Activated naive CD4-positive, alpha-beta T cell treated with Interleukin-2 at 50 U/mL for 16 hours (primary cell): ENCODE measurements around the gene ENDOV.

Source experiments
- DNase-seq: peaks from one replicate; pipeline ENCODE4 v3.0.0-alpha.2; 2020

The ENDOV gene

DNA sequence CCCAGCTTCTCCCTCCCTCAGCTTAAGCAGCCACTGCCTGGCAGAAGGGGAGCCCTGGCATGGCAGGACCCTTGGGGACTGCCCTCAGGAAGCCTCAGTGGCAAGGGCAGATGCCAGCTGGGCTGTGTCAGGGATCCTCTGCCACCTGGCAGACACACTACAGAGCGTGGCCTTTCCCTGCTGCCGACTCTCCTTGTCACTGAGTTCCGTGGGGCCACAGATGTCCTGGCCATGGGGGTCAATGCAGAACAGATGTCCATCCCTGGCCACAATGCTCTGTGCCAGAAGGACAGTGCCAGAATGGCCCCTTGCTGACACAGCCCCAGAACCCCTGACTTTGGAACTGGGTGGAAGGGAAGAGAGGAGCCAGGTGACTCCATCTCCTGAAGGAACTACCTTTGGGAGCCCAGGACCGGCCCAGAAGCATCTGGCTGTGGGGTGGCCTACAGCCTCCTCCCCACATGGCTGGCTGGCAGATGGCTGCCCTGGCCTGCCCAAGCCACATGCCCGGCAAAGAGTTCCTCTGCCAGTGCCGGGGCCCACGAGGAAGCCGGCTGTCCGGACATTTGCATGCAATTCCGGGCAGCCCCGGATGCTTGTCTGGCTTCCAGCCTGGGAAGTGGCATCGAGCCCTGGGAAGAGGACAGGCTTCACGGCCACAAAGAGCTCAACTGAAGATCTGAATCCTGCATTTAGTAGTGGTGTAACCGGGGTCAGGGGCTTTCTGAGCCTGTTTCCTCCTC is 37.4 kb downstream of the ENDOV start:
- DNase-seq = no peak

DNA sequence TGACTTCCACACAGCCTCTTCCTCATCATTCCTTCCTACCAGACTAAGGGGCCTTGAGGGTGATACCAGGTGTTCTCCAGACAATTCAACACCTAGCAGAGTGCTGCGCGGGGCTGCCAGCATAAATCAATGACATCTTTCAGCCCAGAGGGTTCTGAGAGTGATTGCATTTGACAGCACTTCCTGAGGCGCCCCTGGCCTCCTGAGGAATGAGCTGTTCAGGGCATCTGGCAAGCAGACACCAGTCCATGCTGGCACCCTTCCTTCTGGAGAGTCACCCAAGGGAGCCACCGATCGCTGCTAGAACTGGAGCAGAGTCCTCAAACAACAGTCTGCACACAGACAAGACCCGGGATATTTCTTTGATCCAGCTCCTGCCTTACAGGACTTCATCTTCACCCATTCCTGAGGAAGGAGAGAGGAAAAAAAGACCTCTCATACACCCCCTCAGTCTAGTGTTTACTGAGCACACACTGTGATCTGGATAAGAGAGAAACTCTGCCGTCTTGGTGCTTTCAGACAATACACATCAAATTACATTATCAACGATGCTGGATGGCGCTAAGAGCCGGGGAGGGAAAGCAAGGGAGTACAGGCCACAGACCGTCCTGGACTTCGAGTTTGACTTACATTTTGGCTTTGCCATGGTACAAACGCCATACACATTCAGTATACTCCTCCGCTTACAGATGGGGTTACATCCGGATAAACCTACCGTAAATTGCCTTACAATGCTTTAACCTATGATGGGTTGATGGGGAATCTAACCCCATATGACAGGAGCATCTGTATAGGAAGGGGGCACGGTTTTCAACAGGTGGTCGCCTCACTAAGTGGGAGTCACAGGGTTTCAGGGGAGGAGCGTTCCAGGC is 38.4 kb downstream of the ENDOV start:
- DNase-seq = no peak

DNA sequence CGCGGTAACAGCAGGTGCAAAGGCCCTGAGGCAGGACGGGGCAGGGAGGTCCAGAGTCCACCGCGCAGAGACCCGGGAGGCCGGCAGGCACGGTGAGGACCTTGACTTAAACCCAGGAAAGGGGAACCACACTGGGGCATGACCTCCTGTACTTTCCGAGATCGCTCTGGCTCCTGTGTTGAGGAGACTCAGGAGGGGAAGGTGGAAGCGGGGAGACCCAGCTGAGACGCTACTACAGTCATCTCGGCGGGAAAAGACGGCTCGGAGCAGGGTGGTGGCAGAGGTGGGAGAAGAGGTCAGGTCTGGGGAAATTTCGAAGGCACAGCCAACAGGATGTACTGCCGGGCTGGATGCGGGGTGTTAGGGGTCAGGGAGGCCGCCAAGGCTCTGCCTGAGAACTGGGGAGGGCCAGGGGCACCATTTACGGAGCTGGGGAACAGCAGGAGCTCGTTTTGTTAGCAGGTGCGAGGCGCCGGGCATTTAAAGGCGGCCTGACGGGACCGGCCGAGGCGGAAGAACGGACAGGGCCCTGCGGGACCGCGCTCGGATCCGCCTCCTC is 39.1 kb downstream of the ENDOV start:
- no peak for DNase-seq

DNA sequence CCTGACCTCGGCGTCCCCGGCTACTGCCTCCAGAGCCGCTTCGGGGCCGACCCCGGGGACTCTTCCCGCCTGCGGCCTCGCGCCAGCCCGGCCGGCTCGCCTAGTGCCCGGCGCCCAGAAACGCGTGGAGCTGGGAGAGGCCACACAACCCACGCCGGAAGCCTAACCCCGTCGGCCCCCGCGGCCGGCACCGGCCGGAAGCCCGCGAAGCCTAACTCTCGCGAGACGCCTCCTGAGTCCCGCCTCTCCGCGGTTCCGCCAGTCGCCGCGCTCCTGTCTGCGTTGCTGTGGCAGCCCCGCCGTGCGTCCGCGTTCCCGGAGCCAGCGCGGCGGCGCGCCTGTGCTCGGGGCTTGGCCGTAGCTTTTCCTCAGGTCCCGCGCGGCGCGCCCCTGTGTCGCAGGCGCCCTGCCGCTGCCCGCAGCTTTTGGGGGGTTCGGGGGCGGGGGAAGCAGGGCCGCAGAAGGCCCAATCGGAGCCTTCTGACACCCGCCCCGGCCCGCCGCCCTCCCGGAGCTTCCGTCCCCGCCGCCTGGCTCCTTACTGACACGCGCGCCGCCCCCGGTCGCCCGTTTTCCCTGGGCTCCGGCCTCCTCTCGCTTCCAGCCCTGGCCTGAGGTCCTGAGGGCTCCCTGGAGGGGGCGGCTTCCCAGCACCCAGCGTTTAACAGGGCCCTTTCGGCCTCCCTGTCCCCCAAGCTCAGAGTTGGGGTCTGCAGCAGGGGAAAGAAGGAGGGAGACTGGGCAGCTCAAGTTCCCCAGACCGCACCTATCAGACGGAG is 39.8 kb downstream of the ENDOV start:
- peak; percentile 96 for DNase-seq

DNA sequence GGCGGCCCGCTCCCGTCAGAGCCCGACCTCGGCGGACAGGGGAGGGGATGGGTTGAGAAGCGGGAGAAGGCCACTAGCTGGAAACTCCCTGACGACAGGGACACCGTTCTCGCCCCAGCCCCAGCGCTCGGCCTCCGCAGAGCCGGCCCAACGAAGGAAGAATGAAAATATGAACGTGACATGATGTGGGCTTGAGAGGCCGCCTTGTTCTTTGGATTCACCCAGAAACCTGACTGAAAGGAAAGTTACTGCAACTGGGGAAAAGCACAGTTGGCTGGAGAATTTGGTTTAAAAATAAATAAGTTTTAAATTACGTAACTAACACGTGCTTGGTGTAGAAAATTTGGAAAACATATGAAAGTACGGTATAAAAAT is 40.4 kb downstream of the ENDOV start:
- peak; percentile 52 for DNase-seq

DNA sequence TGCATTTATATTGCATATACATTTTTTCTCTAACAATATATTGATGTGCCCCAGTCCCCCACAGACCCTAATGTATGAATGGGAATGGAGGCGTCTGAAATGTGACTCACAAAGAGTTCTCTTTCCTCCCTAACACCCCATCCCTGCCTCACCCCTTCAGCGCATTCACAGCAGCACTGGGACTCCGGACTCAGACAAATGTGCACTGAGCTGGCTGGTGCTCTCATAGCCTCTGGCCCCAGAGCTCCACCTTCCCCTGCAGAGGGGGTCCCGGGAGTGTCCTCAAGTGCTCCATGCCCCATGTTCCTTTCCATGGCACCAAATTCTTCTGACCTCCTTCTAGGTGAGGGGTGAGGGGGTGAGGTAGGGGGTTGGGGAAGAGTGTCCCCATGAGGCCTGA is 40.8 kb downstream of the ENDOV start:
- DNase-seq = no peak

DNA sequence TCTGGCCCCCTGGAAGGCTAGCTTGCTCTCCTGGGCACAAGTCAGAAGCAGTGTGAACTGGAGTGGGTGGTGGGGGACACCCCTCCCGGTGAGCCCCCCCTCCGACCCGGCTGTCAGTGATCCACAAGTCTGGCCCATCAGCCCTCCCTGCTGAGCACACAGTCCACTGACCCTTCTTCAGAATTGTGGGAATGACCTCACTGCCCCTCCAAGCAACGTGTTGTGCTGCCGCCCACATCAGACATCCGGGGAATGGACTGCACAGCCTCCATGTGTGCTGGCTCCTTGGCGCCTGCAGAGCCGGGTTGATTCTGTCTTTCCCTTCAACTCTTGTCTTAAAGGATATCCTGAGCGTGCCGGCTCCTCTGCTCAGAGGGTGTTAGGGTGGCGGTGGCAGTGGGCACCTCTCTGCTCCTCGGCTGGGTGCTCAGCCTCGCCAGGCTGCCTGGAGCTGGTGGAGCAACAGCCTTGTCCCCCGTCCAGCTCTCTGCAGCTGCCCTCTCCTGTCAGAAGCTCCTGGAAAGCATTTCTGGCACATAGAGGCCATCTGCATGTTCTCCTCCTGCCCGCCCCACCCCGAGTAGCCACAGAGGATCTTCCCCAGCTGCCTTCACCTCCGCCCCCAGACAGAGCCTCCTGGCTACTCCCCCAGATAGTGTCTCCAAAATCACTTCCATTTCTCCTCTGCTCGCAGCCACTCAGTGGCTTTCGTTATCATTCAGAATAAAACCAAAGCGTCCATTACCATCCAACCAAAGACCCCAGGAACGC is 41.7 kb downstream of the ENDOV start:
- DNase-seq = no peak

DNA sequence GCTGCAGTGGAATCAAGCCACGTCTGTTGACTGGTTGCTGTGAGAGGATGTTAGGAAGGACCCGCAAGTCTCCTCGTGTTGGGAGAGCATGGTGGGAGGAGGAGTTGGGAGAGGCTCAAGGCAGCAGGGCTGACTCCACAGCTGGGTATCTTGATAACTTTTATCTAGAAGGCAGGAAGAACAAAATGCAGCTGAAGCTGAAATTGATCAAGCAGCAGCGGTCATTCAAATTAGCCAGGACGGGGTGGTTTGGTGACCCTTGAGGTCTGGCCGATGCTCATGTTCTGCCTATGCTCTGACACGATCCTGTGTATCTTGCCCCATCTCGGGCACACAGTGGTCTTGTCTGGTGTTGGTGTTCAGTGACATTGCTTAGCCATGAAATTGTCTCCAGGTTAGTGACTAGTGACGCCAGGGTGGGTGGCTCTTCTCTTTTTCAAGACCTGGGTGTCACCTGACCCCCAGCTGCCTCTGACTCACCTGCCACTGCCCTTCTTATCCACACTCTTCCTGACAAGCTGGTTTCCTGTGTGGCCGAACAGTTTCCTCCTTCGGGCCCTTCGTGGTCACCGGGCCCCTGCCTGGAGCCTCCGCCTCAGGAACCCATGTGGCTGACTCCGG is 42.4 kb downstream of the ENDOV start:
- no peak for DNase-seq

DNA sequence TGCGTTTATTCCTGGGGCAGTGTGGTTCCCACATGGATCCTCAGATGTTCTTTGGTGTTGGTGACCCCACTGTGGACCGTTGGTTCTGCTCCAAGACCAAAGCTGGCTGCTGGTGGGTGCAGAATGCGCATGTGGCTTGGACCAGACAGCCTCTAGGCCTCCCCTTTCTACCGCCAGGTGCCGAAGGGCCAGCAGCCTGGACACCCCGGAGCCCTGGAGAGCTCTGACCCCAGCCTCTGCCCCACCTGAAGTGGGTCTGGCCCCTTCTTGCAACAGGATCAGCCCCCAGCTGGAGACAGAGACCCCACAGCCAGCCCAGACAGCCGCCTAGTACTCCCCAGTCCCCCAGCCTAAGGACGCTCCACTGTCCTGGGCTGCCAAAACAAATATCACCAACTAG is 43.0 kb downstream of the ENDOV start:
- DNase-seq = no peak

DNA sequence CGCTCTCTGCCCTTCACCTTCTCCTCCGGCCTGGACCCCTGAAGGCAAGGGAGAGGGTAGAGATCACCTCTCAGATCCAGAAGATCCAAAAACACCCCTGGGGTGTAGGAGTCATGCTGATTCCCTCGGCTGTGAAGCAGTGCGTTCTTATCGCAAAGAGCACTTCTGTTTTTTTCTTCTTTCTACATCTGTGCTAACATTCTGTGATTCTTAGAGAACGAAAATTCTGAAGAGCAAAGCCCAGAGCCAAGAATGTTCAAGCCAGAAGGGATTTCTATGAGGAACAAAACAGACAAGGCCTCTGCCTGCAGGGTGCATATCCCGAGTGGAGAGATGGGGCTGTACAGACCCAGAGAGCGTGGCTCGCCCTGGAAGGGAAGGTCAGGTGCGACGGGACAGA is 44.3 kb downstream of the ENDOV start:
- no peak for DNase-seq

DNA sequence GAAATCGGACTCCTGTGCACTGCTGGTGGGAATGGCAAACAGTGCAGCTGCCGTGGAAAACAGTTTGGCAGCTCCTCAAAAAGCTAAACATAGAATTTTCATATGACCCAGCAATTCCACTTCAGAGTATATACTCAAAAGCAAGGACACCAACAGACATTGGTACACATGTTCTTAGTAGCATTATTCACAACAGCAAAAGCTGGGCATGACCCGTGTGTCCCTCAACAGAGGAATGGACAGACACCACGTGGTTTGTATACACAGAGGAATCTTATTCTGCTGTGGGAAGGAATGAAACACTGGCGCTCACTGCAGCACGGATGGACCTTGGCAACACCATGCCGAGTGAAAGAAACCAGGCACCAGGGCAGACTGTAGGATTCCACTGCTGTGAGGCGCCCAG is 45.5 kb downstream of the ENDOV start:
- no peak for DNase-seq

DNA sequence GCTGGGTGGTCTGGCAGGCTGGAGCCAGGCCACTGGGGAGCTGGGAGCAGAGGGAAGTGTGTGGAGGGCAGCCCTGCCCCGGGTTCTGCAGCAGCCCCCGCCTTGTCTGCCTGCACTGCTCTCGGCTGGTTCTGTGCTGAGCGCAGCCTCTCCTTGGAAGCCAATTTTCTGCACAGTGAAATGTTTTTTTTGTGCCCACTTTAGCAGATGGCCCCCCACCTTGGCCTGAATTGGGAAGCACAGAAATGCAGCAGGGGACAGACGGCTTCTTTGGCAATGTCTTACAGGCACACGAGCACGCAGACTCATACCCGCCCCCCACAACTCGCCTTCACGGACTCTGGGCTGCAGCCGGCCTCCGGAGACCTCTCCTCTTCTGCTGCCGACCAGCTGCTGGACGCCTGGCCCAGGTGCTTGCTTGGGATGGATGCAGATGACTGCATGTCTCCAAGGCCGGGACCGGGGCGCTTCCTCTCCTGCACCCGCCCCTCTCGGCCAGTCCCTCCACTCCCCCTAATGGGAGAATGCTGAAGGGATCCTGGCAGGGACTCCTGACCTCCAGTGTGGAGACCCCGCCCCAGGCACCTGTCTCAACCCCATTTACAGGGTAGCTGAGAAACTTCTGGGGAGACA is 46.7 kb downstream of the ENDOV start:
- no peak for DNase-seq

DNA sequence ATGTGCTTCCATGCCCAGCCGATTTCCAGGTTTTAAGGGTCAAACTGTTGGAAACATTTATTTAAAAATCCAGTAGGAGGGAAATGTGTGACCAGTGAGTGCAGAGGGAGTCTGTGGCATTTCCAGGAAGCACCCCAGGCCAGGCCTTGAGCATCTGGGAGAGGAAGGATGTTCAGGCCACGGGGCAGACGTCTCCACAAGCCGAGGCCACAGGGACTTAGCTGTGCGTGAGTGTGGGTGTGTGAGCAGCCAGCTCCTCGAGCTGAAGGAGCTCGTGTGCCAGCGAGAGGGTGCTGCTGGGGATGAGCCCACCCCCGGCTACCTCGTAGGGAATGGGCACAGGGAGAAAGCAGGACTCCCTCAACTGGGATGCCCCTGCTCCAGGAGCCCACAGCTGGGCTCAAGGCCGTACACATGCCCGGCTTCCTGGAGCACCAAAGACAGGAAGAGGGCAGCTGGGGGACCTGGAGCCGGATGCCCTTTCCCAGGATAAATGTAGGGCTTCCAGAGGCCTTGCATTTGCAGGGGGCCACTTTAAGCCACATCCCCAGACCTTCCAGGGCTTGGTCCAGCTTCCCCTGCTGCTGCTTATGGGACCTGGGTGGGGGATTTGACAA is 48.9 kb downstream of the ENDOV start:
- DNase-seq = no peak

DNA sequence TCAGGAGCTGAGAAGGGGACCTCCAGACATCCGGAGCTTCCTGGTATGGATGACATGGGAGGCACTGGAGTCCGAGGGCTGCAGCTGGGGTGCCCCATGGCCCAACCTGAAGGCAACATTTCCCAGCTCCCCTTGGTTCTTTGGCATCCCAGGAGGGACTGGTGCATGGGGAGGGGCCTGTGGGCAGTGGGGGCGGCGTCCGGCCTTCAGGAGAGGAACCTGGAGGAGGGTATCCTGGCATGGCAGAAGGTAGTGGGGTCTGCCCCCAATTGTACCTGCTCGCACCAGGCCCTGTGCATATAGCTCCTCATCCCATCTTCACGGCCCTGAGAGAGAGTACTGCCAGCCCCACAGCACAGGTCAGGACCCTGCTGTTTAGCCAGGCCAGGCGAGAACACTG is 49.5 kb downstream of the ENDOV start:
- DNase-seq = no peak

DNA sequence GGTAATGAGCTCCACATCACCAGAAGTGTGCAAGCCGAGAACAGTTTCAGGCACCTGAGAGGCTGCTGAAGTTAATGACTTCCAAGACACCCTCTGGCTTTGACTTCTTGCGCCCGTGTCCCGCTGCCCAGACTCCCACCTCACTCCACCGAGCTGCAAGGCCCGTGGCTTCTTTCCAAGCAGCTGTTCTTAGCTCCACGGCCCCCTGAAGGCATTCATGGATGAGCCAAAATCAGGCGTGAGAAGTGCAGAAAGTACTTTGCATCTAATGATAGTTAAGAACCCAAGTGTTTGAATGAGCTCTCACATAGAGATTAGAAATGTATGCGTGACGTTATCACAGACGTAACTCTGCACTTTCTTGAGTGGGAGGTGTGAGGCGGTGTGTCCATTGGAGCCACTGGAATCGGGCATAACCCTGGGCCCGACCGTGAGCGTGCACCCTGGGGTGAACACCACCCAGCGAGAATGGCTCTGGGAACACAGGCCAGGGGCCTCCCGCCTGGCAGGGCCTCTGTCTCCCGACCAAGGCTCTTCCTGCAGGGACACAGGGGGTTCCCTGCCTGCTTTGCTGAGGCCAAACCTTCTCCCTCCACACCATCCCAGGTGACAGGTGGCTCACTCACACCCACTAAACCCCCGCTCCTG is 50.5 kb downstream of the ENDOV start:
- DNase-seq = no peak

DNA sequence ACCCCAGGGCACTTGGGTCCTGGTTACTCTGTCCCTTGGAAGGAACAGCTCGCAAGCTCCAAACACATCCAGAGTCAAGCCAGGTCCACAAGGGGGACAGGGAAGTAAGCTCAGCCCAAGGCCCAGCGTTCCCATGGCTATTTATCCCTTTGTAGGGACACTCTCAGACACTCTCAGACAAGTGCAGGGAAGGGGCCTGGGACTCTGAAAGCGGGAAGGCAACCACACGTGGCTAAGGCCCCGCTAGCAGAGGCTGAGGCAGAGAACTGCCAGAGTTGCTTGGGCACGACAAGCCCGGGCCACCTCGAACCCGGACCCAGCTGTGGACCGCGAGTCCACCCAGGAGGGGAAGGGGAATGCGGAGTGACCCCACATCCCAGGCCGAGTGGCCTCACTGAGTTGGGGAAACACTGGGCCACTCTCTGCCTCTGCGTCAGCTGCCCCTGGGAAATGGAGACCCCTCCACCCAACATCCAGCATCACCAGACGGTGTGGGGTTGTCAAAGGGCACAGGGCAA is 51.3 kb downstream of the ENDOV start:
- DNase-seq = no peak

DNA sequence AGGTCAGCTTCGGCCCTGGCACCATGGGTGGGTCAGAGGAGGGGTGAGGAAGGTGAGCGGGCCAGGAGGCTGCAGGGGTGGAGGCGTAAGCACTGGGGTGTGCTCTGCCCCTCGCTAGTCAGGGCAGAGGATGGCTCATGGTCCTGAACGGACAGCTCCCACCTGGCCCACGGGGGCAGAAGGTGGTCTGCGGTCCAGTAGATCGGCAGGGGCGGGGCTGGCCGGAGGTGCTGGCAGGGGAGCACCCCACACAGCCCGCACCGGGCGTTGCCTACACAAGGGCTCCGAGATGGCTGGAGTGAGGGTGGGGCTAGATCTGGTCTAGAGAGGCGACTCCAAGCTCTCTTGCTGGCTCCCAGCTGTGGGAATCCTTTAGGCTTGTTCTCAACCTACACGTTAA is 53.3 kb downstream of the ENDOV start:
- no peak for DNase-seq

DNA sequence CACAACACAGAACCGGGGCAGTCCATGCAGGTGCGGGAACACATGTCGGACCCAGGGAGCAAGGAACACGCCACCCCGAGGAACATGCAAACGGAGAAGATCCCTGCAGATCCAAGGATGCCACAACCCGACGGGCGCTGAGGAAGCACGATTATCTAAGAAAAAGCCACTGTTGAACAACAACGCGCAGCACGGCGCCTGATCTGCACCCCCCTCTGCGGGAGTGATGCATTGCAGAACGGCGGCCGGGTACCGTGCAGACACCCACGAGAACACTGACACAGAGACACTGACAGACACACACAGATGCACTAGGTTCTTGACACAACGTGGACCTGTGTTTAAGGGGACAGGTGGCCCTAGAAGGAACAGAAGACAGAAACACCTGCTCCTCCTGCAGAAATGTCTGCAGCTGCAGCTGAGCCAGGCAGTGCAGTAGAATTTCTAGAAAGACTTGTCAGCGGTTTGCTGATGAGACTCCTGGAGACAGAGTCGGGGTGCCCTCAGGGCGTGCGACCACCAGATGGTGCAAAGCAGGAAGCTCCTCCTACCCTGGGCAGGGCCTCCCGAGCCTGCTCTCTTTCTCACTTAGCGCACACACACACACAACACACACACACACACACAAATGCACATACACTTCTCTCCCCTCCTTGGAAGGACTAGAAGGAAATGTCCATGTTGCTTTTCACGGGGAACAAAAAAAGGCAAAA is 54.0 kb downstream of the ENDOV start:
- no peak for DNase-seq

DNA sequence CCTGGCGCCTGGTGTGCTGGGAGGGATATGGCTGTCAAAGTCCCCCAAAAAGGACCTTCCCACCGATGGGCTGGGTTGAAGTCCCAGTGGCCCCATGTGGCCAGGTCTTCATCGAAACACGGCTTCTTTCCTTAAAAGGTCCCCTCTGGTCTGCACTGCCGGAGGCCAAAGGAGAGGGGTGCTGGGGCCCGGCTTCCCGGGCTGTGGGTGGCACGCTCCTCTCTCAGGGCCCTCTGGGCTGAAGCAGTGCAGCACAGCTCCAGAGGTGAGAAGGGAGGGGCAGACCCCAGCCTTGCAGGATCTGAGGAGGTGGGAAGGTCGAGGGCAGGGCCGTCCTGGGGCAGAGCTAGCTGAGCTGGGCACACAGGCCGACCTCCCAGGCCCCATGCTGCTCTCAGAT is 54.7 kb downstream of the ENDOV start:
- DNase-seq = no peak

DNA sequence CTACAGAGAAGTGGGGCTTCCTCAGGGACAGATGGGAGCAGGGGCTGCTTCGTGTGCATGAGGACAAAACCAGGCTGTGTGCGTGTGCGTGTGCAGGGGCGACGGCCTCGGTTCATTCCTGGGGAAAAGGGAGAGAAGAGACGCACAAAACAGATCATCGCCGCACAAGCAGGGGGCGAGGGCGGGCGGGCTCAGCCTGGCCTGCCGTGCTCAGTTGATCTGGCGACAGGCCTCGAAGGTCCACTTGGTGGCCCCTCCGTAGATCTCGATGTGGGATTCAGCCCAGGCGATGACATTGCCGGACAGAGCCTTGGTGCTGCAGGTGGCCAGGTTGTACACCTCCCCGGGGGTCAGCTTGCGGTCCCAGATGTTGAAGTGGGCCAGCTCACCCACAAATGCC is 55.6 kb downstream of the ENDOV start:
- no peak for DNase-seq
